HAP-1 (cell line): ENCODE results near the gene RAD50.
"Not testable (repeated sequence)": the region's sequence is repeated elsewhere in the genome, so short reads cannot be mapped to it uniquely, and the experiment has no call there.

Experiments
- DNase-seq, 2 experiments: peaks; one replicate each; pipeline ENCODE4 v3.0.0-alpha.2; 2016 to 2020; ENCODE audit warnings: low spot score in 2 of 2
- H3K27me3 ChIP-seq: fragments of 250-450 bp; sonication (Bioruptor Pico); 2 replicates; pipeline ENCODE4 v1.5.1; 2020; ENCODE audit warnings: low read depth, mild to moderate bottlenecking, moderate library complexity
- H3K36me3 ChIP-seq: fragments of 250-450 bp; sonication (Bioruptor Pico); replicated peaks from 2 replicates; pipeline ENCODE4 v1.5.1; 2020; ENCODE audit warnings: mild to moderate bottlenecking
- H3K4me1 ChIP-seq: fragments of 250-450 bp; sonication (Bioruptor Pico); 2 replicates; pipeline ENCODE4 v1.5.1; 2020; ENCODE audit warnings: mild to moderate bottlenecking
- H3K4me3 ChIP-seq: fragments of 250-450 bp; sonication (Bioruptor Pico); 2 replicates; pipeline ENCODE4 v1.5.1; 2020; ENCODE audit warnings: mild to moderate bottlenecking, moderate library complexity
- H3K9me3 ChIP-seq: fragments of 250-450 bp; sonication (Bioruptor Pico); 2 replicates; pipeline ENCODE4 v1.5.1; 2020; ENCODE audit warnings: mild to moderate bottlenecking, moderate library complexity
- in situ Hi-C: fragments of 300-500 bp; cut with MboI; formaldehyde crosslinking; loops from 3 replicates; pipeline ENCODE4 v1.14.3; 2020; ENCODE audit warnings: low sequenced_read_pairs, inconsistent platforms, mixed read lengths

Gene RAD50

DNA sequence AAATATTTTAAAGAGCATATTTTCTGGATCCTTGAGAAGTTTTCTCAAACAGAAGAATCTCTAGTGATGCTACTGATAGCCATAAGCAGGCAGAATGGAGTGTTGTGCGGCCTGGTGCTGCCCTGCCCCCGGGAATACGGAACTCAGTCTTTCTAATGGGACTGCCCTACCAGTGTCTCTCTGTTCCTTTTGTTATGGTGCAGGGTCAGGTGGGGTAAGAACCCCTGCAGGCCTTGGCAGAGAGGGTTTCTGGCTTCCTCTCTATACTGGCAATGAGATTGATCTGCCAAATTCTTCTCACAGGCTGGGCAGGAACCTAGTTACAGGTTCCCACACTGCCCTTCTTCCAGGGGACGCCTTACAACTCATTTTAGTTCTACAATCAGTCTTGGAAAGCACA, 16.0 kb upstream of the RAD50 start:
- H3K4me3 ChIP-seq, result no peak overlapping the region
- in situ Hi-C loops, result no loop called here
- H3K27me3 ChIP-seq, result peaks cover 8% of the 10 kb centered on the region; the same call in 1 of the 2 replicates
- no peaks in the 10 kb centered on the region for H3K9me3 ChIP-seq
- no peak for DNase-seq
- no peaks in the 10 kb centered on the region for H3K36me3 ChIP-seq
- no peaks in the 10 kb centered on the region for H3K4me1 ChIP-seq

DNA sequence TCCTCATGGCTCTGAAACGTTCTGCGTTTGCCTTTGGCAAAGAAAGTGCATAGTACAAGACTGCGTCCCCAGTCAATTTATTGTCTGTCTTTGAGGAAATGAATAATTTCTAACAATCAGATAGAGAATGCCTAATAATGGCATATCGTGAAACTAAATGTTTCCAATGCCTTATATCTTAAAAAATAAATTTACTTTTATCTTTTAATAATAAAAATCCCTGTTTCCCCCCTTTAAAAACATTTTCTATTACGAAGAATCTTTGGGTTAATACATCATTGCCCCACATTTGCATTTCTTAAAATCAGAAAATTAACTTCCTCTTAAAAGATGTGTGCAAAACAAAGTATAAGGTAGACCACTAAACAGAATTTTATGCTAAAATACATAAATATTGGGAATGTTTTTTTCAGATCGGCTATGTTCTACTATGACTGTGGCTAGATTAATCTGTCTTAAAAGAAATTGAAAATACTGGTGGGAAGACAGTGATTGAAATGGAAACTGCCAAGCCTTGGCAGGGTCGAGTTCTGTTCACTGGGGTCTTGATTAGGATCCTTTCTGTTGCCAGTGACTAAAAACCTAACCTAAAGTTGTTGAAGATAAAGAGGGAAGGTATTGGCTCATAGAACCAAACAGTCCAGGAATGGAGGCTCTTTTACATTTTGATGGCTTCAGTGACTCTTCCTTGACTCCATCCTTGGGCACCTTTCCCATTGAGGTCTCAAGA, 13.1 kb upstream of the RAD50 start, which contains the start of gene IL5:
IL5 (minus strand) TSS at position 51 of the 730 bp plus-strand sequence; CDS start at position 7, 44 bp downstream.
- H3K4me1 ChIP-seq, result no peaks in the 10 kb centered on the region
- no peak within 1 kb of the TSS for H3K4me3 ChIP-seq
- no peaks in the 10 kb centered on the region for H3K9me3 ChIP-seq
- DNase-seq, result no peak
- no peaks in the 10 kb centered on the region for H3K36me3 ChIP-seq
- in situ Hi-C loops, result no loop called here
- H3K27me3 ChIP-seq, result 0 out of 2 replicates have a peak, but pooled peaks cover 2% of the 10 kb centered on the region

DNA sequence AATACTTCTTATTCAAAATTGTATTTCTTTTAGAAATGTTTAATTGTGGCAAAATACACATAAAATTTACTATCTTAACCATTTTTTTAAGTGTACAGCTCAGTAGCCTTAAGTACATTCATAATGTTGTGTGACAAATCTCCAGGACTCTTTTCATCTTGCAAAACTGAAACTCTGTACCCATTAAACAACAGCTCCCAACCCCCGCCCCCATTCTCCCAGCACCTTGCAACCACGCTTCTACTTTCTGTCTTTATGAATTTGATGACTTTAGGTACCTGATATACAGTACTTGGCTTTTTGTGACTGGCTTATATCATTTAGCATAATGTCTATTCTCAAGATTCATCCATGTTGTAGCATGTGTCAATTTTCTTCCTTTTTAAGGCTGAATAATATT, 10.7 kb upstream of the RAD50 start:
- Histone ChIP-seq H3K4me1 (no peaks in the 10 kb centered on the region), H3K9me3 (no peaks in the 10 kb centered on the region), H3K27me3 (0 out of 2 replicates have a peak, but pooled peaks cover 2% of the 10 kb centered on the region), H3K4me3 (no peak overlapping the region), H3K36me3 (no peaks in the 10 kb centered on the region)
- no peak for DNase-seq
- in situ Hi-C loops, result no loop called here

DNA sequence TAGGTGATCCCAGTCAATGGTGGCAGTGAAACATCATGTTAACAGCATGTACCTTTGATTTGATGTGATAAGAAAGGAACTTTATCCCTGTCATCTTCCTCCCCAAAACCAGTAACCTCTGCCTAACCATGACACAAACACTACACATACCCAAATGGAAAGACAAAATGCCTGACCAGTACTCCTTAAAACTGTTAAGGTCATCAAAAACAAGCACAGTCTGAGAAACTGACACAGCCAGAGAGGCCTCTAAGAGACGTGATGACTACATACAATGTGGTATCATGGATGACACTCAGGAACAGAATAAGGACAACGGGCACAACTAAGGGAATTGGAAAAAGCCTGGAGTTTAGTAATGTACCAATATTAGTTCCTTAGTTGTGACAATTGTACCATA, 9.5 kb upstream of the RAD50 start:
- 0 out of 2 replicates have a peak, but pooled peaks cover 2% of the 10 kb centered on the region for H3K27me3 ChIP-seq
- H3K9me3 ChIP-seq, result no peaks in the 10 kb centered on the region
- no peaks in the 10 kb centered on the region for H3K4me1 ChIP-seq
- no peak overlapping the region for H3K4me3 ChIP-seq
- DNase-seq, result no peak
- in situ Hi-C loops, result no loop called here
- H3K36me3 ChIP-seq, result no peaks in the 10 kb centered on the region

DNA sequence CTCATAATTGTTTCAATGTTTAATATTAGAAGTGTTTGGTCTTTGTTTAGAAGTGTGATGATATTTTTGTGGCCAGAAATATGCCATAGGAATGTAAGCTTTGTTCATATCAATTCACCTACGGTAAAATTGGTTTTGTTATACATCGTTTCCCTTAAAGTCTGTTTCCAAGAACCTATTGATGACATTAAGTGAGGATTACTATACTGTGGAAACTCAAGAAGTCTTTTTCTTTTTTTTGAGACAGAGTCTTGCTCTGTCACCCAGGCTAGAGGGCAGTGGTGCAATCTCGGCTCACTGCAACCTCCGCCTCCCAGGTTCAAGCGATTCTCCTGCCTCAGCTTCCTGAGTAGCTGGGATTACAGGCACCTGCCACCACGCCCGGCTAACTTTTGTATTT, 7.9 kb upstream of the RAD50 start:
- H3K27me3 ChIP-seq, H3K4me1 ChIP-seq, H3K9me3 ChIP-seq, in situ Hi-C loops, H3K4me3 ChIP-seq, H3K36me3 ChIP-seq, DNase-seq: not testable (repeated sequence)

DNA sequence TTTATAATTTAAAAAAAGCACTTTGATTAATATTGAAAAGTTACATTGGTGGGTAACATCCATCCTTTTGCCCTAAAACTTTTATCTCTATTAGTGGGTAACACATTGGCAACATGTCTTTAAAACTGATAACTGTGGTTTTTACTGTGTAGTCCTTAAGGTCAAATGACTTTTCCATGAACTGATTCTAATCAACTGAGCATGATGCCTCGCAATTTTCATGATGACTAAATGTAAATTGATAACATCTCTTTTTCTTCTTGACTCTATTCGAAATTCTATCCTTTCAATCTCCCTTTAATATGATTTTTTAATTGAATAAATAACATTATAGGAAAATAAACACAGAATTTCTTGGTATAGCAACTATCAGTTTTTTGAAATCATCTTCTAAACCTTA, 7.2 kb upstream of the RAD50 start:
- no peak overlapping the region for H3K4me3 ChIP-seq

DNA sequence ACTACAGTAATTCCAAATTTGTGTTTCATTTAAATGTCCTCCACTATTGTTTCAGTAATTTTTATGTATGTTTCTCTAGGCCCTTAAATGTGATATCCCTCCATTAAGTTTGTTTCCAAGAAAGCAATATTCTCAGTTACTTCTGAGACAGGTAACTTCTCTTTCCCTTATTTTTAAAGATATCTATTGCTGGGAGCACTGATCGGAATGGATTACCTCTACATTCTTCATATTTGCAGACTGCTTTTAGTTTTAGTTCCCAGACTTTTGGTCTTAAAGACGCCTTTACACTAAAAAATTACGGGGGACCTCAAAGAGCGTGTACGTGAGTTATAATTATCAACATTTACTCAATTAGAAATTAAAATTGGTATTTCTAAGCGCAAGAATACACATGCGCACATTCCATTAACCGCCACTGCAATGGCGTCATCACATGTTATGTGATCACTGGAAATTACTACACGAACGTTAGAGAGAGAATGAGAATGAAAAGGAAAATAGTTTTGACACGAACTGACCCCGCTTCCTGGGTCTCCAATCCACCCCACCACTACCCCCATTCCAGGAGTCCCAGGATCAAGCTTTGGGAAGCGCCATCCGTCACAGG, 519 bp upstream of the RAD50 start:
- Histone ChIP-seq H3K4me3 (peak overlapping the region; percentile 47), H3K27me3 (no peaks in the 10 kb centered on the region), H3K9me3 (no peaks in the 10 kb centered on the region), H3K36me3 (peaks cover 18% of the 10 kb centered on the region), H3K4me1 (peaks cover 10% of the 10 kb centered on the region)
- DNase-seq, result no peak
- in situ Hi-C loops, result no loop called here

More for the DNA sequence above, 7.2 kb upstream of the RAD50 start:
- in situ Hi-C loops, result no loop called here
- DNase-seq, result no peak
- no peaks in the 10 kb centered on the region for H3K36me3 ChIP-seq
- no peaks in the 10 kb centered on the region for H3K27me3 ChIP-seq
- no peaks in the 10 kb centered on the region for H3K9me3 ChIP-seq
- no peaks in the 10 kb centered on the region; the same call in 1 of the 2 replicates for H3K4me1 ChIP-seq

DNA sequence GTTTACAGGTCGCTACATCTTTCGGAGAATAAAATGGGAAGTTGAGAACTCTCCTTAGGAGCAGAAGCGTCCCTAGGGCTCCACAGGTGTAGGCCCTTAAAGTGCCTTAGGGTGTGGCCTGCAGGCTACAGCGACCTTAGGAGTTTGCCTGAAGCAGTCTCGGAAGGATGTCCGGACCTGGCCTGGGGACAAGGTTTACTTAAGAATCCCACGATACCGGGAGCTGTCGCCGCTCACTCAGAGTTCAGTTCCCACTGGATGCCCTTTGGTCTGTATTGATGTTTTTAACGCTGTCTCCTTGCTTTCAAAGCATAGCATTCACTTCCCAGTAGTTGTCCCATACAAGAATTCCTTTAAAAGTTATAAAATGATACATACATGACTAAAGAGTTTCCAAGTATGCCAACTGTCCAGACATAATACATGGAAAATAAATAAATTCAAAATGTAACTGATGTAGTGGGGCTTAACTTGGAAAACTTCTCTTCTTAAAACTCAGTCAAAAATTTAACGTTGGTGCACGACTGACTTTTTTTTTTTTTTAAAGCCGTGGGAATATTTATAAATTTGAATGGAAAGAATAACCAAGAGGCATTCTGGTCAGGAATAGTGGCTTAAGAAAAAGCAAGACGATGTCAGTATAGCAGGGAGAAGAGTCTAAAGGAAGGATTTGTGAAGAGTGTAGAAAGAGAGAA, 848 bp downstream of the RAD50 start:
- H3K36me3 ChIP-seq, result peaks cover 31% of the 10 kb centered on the region
- H3K9me3 ChIP-seq, result no peaks in the 10 kb centered on the region
- in situ Hi-C loops, result no loop called here
- H3K4me3 ChIP-seq, result peak overlapping the region; percentile 47
- H3K4me1 ChIP-seq, result peaks cover 10% of the 10 kb centered on the region
- no peaks in the 10 kb centered on the region for H3K27me3 ChIP-seq
- peak; percentile 39 to 66 for DNase-seq

DNA sequence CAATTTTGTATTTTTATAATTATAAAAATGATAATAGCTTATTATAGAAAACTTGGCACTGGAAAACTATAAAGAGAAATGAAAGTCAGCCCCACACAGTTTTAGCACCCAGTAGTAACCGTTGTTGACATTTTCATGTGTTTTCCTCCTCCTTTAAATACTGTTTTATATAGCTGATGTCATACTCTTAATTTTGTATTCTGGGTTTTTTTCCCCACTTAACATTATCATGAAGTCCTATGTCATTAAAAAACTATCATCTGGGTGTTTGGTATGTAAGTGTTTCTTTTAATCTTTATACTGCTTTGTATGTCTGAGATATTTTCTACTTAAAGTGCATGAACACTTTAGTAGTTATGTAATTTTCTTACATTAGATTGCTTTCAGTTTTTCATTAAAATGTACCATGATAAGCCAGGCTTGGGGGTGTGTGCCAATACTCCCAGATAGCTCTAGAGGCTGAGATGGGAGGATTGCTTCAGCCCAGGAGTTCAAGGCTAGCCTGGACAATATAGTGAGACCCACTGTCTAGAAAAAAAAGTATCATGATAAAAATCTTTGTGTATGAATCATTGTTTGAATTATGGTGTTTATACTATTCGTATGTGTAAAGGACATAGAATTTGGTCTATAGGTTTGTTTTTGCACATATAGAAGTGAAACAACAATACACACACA, 2.7 kb downstream of the RAD50 start:
- Histone ChIP-seq H3K36me3 (peaks cover 49% of the 10 kb centered on the region), H3K9me3 (no peaks in the 10 kb centered on the region), H3K27me3 (no peaks in the 10 kb centered on the region), H3K4me3 (no peak overlapping the region), H3K4me1 (peaks cover 10% of the 10 kb centered on the region)
- no peak for DNase-seq
- in situ Hi-C loops, result no loop called here

DNA sequence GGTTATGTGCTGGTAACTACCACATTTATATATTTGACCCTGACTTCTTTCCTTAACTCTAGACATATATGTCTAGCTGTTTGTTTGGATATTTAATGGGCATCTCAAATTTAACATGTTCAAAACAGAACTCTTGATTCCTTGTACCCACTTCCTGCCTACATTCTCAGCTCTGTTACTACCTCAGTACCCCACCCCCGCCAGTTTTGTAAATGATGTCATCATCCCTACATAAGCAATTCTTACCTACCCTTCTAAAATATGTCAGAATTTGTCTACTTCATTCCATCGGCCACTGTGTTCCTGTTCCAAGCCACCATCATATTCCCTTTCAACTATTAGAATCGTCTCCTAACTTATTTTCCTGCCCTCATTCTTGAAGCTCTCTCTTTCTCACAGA, 4.8 kb downstream of the RAD50 start:
- peaks cover 8% of the 10 kb centered on the region for H3K4me1 ChIP-seq
- H3K9me3 ChIP-seq, result no peaks in the 10 kb centered on the region
- in situ Hi-C loops, result no loop called here
- H3K36me3 ChIP-seq, result peaks cover 57% of the 10 kb centered on the region
- DNase-seq, result no peak
- no peak overlapping the region for H3K4me3 ChIP-seq
- no peaks in the 10 kb centered on the region for H3K27me3 ChIP-seq

DNA sequence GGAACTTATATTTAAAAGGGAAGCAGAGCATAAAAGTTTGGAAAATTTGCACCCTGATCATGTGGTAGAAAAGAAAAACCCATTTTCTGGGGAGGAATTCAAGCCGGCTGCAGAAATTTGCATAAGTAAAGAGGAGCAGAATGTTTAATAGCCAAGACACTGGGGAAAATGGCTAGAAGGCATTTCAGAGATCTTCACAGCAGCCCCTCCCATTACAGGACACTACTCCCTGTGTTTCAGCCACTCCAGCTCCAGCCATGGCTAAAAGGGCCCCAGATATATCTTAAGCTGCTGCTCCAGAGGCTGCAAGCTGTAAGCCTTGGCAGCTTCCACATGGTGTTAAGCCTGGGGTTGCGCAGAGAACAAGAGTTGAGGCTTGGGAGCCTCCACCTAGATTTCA, 7.8 kb downstream of the RAD50 start:
- H3K27me3 ChIP-seq, H3K4me3 ChIP-seq, H3K9me3 ChIP-seq, DNase-seq, H3K4me1 ChIP-seq, in situ Hi-C loops: not testable (repeated sequence)
- peaks cover 58% of the 10 kb centered on the region for H3K36me3 ChIP-seq

DNA sequence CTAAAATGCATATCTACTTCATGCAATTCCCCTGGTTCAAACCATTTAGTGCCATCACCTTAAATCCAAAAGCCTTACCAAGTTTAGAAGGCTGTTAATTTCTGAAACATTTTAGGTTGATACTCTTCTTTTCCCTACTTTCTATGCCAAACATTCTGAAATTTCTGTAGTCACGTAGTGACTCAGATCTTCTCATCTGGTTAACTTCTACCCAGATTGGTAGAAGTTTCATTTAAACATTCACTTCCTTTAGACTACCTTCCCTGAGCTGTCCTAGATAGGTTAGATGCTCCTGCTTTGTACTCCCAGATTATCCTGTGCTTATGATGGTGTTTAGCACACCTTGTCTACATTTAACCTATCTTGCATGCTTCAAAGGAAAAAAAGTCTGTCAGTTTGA, 9.9 kb downstream of the RAD50 start:
- H3K36me3 ChIP-seq, result peaks cover 44% of the 10 kb centered on the region
- in situ Hi-C loops, result no loop called here

DNA sequence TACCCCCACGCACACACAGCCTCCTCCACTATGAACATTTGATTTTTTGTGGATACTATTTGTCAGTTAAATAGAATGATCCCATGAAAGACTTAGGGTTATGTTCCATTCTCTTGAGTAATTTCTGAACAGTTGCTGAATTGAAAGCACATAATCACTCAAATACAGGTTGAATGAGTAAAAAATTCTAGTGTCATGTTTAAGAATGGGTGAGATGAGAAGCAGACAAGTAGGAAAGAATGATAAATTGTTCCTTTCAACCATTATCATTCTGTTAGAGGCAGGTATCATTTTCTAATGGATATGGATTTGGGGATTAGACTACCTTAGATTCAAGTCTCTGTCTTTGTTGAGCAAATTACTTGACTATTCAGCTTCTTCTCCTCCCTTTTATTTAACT, 19.3 kb downstream of the RAD50 start:
- Histone ChIP-seq H3K36me3 (peaks cover 35% of the 10 kb centered on the region), H3K27me3 (no peaks in the 10 kb centered on the region), H3K4me3 (no peak overlapping the region), H3K9me3 (no peaks in the 10 kb centered on the region), H3K4me1 (peaks cover 28% of the 10 kb centered on the region)
- DNase-seq, result peak; percentile 13 to 97
- in situ Hi-C loops, result no loop called here

More for the DNA sequence above, 9.9 kb downstream of the RAD50 start:
- no peaks in the 10 kb centered on the region for H3K27me3 ChIP-seq
- DNase-seq, result no peak
- H3K4me1 ChIP-seq, result no peaks in the 10 kb centered on the region
- no peak overlapping the region for H3K4me3 ChIP-seq
- no peaks in the 10 kb centered on the region for H3K9me3 ChIP-seq
